ENCODE measurements around the gene PLEKHA7. TPM values are rescaled to one million over a fixed set of nuclear protein-coding genes. Genes with fewer than 3 reads are reported as not detected.
"Not testable (repeated sequence)": the region's sequence is repeated elsewhere in the genome, so short reads cannot be mapped to it uniquely, and the experiment has no call there.

Gene PLEKHA7, protein sequence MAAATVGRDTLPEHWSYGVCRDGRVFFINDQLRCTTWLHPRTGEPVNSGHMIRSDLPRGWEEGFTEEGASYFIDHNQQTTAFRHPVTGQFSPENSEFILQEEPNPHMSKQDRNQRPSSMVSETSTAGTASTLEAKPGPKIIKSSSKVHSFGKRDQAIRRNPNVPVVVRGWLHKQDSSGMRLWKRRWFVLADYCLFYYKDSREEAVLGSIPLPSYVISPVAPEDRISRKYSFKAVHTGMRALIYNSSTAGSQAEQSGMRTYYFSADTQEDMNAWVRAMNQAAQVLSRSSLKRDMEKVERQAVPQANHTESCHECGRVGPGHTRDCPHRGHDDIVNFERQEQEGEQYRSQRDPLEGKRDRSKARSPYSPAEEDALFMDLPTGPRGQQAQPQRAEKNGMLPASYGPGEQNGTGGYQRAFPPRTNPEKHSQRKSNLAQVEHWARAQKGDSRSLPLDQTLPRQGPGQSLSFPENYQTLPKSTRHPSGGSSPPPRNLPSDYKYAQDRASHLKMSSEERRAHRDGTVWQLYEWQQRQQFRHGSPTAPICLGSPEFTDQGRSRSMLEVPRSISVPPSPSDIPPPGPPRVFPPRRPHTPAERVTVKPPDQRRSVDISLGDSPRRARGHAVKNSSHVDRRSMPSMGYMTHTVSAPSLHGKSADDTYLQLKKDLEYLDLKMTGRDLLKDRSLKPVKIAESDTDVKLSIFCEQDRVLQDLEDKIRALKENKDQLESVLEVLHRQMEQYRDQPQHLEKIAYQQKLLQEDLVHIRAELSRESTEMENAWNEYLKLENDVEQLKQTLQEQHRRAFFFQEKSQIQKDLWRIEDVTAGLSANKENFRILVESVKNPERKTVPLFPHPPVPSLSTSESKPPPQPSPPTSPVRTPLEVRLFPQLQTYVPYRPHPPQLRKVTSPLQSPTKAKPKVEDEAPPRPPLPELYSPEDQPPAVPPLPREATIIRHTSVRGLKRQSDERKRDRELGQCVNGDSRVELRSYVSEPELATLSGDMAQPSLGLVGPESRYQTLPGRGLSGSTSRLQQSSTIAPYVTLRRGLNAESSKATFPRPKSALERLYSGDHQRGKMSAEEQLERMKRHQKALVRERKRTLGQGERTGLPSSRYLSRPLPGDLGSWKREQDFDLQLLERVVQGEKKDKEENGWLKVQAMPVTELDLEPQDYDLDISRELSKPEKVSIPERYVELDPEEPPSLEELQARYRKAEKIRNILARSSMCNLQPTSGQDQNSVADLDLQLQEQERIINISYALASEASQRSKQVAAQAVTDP
- polyA plus RNA-seq = 59.0 TPM
- long read RNA-seq, donor 1, partial matches to known transcripts = 0 of 2 reads
- long read RNA-seq, donor 1, other reads (novel, unspliced or antisense) = 0 of 2 reads
- long read RNA-seq, donor 2, partial matches to known transcripts = 0 of 1 reads
- long read RNA-seq, donor 2, other reads (novel, unspliced or antisense) = 0 of 1 reads
- long read RNA-seq, donor 3 = 0 reads
- long read RNA-seq, donor 4 = 0 reads
- long read RNA-seq, donor 5, partial matches to known transcripts = 0 of 1 reads
- long read RNA-seq, donor 5, other reads (novel, unspliced or antisense) = 0 of 1 reads
- long read RNA-seq, donor 6, partial matches to known transcripts = 30 of 33 reads
- long read RNA-seq, donor 6, other reads (novel, unspliced or antisense) = 0 of 33 reads
- long read RNA-seq, donor 7, partial matches to known transcripts = 0 of 1 reads
- long read RNA-seq, donor 7, other reads (novel, unspliced or antisense) = 0 of 1 reads
- long read RNA-seq, donor 8, partial matches to known transcripts = 6 of 17 reads
- long read RNA-seq, donor 8, other reads (novel, unspliced or antisense) = 7 of 17 reads
- long read RNA-seq, donor 9, partial matches to known transcripts = 13 of 14 reads
- long read RNA-seq, donor 9, other reads (novel, unspliced or antisense) = 0 of 14 reads
- long read RNA-seq, donor 10, partial matches to known transcripts = 37 of 40 reads
- long read RNA-seq, donor 10, other reads (novel, unspliced or antisense) = 0 of 40 reads
- long read RNA-seq, donor 11 = 0 reads

DNA sequence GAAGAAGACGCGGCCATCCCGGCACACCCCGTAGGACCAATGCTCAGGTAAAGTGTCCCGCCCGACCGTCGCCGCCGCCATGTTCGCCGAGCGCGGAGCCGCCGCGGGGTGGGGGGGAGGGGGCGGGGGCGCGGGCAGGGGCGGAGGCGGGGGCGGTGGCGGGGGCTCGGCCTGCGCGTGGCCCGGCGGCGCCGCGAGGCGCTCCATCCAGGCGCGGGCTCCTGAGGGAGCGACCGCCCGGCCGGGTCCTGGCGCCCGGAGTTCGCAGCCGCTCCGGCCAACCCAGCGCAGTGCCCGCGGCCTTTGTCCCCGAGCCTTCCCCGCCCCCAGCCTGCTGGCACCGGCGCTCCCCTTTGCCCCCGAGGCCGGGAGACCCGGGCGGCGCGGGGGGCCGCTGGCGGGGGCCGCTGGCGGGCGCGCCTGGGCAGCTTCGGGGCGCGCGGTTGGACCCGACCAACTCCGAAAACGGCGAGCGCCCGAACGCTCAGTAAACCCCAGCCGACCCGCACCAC, at the start of gene PLEKHA7:
Gene PLEKHA7, minus strand, starts transcription at position 94 of the 512 bp plus-strand sequence. Its CDS starts 13 bp downstream, at position 81.
- peak within 1 kb of the TSS; percentile 92 for H3K27ac ChIP-seq (ENCODE audit: low read length)
- H3K4me1 ChIP-seq (ENCODE audit: control insufficient read depth, insufficient read depth, low read length) = peaks cover 19% of the 10 kb centered on the region
- H3K36me3 ChIP-seq (ENCODE audit: control insufficient read depth, insufficient read depth, low read length) = no peaks in the 10 kb centered on the region
- no CpG with 5 or more reads among the region's 76 CpGs for WGBS (ENCODE audit: insufficient coverage, low lambda C conversion rate)
- H3K9me3 ChIP-seq (ENCODE audit: control insufficient read depth, low read depth, low read length) = no peaks in the 10 kb centered on the region
- peaks cover 14% of the 10 kb centered on the region for H3K27me3 ChIP-seq (ENCODE audit: control insufficient read depth, insufficient read depth, low read length)
- peak in 1 of 2 donors; percentile 48 for DNase-seq
- peak within 1 kb of the TSS; percentile 78 for H3K4me3 ChIP-seq (ENCODE audit: low read length)

DNA sequence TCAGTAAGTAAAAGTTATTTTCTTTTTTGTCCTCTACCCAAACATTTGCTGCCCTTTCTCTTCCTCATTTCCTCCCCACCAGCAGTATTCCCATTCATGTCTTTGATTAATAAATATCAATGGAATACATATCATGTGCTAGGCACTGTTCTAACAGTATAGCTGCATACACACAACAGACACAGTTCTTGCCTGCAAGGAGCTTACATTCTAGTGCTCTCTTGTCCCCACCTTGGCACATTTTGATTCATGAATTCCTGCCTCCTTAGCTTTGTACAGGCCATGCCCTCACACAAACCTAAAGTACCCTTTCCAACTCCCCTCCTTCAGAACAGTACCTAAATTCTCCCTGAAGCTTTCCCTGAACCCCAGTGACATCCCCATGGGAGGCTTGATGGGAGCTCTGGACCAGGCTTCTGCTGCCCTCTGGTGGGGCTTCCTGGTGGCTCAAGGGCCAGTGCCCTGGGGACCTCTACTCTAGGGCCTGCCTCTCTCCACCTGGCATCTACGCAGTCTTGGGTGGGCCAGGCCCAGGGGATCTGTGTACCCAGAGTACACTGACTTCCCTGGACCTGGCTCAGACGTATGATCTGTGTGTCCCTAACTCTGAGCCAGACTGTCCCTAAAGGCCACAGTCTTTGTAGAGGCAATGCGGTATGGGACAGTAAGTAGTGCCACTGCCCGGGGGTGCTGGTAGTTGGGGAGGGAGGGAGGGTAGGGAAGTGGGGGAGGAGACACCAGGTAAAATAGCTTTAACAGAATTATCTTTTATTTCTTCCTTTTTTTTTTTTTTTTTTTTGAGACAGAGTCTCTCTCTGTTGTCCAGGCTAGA, 49.2 kb upstream of the PLEKHA7 start:
- Histone ChIP-seq H3K4me3 (ENCODE audit: low read length) (no peak overlapping the region), H3K4me1 (ENCODE audit: control insufficient read depth, insufficient read depth, low read length) (no peaks in the 10 kb centered on the region), H3K27me3 (ENCODE audit: control insufficient read depth, insufficient read depth, low read length) (no peaks in the 10 kb centered on the region), H3K36me3 (ENCODE audit: control insufficient read depth, insufficient read depth, low read length) (peaks cover 2% of the 10 kb centered on the region), H3K9me3 (ENCODE audit: control insufficient read depth, low read depth, low read length) (no peaks in the 10 kb centered on the region), H3K27ac (ENCODE audit: low read length) (no peak overlapping the region)
- DNase-seq = peak; percentile 30 to 44
- WGBS (ENCODE audit: insufficient coverage, low lambda C conversion rate) = no CpG with 5 or more reads among the region's 4 CpGs

DNA sequence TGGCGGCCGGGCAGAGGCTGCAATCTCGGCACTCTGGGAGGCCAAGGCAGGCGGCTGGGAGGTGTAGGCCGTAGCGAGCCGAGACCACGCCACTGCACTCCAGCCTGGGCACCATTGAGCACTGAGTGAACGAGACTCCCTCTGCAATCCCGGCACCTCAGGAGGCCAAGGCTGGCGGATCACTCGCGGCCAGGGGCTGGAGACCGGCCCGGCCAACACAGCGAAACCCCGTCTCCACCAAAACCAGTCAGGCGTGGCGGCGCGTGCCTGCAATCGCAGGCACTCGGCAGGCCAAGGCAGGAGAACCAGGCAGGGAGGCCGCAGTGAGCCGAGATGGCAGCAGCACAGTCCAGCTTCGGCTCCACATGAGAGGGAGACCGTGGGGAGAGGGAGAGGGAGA, 36.9 kb upstream of the PLEKHA7 start:
- no CpG with 5 or more reads among the region's 27 CpGs for WGBS (ENCODE audit: insufficient coverage, low lambda C conversion rate)
- DNase-seq; H3K27me3 ChIP-seq (ENCODE audit: control insufficient read depth, insufficient read depth, low read length); H3K9me3 ChIP-seq (ENCODE audit: control insufficient read depth, low read depth, low read length); H3K36me3 ChIP-seq (ENCODE audit: control insufficient read depth, insufficient read depth, low read length); H3K4me3 ChIP-seq (ENCODE audit: low read length); H3K27ac ChIP-seq (ENCODE audit: low read length): not testable (repeated sequence)
- H3K4me1 ChIP-seq (ENCODE audit: control insufficient read depth, insufficient read depth, low read length) = peaks cover 11% of the 10 kb centered on the region

DNA sequence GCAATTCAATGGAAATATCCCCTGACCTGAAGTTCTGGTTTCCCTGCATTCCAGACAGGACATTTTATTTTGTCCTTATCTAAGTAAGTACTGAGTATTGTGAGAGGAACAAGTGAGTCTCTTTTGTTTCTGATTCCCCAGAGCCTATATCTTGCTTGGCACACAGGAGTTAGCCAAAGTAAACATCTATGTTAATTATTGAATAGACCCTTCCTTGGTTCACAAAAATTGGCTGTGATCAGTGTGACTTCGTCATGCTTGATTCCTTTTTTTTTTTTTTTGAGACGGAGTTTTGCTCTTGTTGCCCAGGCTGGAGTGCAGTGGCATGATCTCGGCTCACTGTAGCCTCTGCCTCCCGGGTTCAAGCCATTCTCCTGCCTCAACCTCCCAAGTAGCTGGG, 34.3 kb upstream of the PLEKHA7 start:
- not testable (repeated sequence) for H3K9me3 ChIP-seq (ENCODE audit: control insufficient read depth, low read depth, low read length); H3K36me3 ChIP-seq (ENCODE audit: control insufficient read depth, insufficient read depth, low read length); H3K27ac ChIP-seq (ENCODE audit: low read length); H3K4me3 ChIP-seq (ENCODE audit: low read length); H3K27me3 ChIP-seq (ENCODE audit: control insufficient read depth, insufficient read depth, low read length)
- no CpG with 5 or more reads among the region's 4 CpGs for WGBS (ENCODE audit: insufficient coverage, low lambda C conversion rate)
- DNase-seq = peak; percentile 12 to 50
- peaks cover 11% of the 10 kb centered on the region for H3K4me1 ChIP-seq (ENCODE audit: control insufficient read depth, insufficient read depth, low read length)

DNA sequence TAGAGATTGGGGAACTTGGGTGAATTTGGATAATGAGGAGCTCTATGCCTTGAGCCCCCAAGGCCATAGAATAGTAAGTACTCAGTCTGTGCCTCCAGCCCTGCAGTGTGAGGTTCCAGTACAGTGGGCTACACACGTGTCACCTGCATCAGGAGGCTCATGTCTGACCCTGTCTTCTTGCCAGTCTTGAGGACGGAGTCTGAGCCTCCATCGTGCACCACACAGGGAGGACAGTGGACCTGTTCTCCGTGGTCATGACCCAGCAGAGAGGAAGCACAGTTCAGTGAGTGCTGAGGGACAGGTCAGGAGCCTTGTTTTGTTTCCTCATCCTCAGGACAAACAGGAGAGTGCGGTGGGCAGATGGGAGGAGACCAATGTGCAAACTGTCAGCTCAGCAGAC, 32.5 kb upstream of the PLEKHA7 start:
- peaks cover 5% of the 10 kb centered on the region for H3K9me3 ChIP-seq (ENCODE audit: control insufficient read depth, low read depth, low read length)
- H3K27me3 ChIP-seq (ENCODE audit: control insufficient read depth, insufficient read depth, low read length) = no peaks in the 10 kb centered on the region
- WGBS (ENCODE audit: insufficient coverage, low lambda C conversion rate) = no CpG with 5 or more reads among the region's 5 CpGs
- no peak overlapping the region for H3K4me3 ChIP-seq (ENCODE audit: low read length)
- DNase-seq = no peak
- H3K27ac ChIP-seq (ENCODE audit: low read length) = no peak overlapping the region
- no peaks in the 10 kb centered on the region for H3K36me3 ChIP-seq (ENCODE audit: control insufficient read depth, insufficient read depth, low read length)
- H3K4me1 ChIP-seq (ENCODE audit: control insufficient read depth, insufficient read depth, low read length) = peaks cover 11% of the 10 kb centered on the region

DNA sequence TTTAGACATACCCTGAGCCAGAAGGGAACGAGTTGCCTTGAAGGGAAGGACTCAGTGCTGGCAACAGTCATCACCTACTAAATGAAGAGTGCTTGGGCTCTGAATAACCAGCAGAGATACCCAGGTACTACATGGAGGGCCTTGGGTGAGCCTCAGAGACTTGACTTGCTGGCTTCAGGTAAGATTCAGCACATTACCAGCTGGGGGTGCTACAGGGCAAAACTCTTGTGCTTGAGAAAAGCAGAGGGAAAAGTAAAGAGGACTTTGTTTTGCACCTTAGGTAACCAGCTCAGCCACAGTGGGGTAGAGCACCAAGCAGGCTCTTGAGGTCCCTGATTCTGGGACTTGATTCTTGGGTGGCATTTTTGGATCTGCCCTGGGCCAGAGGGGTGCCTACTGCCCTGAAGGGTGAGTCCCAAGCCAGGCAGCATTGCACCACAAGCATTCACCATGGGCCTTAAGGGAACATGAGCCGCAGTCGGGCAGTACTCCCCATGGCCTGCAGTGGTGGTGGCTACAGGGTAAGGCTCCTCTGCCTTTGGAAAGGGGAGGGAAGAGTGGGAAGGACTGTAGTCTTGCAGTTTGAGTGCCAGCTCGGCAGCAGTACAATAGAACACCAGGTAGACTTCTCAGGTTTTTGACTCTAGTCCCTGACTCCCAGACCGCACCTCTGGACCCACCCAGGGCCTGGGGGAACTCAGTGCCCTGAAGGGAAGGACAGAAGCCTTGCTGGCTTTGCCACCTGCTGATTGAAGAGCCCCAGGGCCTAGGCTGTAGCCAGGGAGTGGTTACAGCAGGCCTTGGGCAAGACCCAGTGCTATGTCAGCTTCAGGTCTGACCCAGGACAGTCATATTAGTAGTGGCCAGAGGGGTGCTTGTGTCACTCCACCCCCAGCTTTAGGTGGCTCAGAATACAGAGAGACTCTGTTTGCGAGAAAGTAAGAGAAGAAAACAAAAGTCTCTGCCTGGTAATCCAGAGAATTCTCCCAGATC, 22.7 kb upstream of the PLEKHA7 start:
- Histone ChIP-seq H3K36me3 (ENCODE audit: control insufficient read depth, insufficient read depth, low read length) (no peaks in the 10 kb centered on the region), H3K4me3 (ENCODE audit: low read length) (no peak overlapping the region), H3K27ac (ENCODE audit: low read length) (no peak overlapping the region), H3K27me3 (ENCODE audit: control insufficient read depth, insufficient read depth, low read length) (no peaks in the 10 kb centered on the region), H3K9me3 (ENCODE audit: control insufficient read depth, low read depth, low read length) (no peaks in the 10 kb centered on the region), H3K4me1 (ENCODE audit: control insufficient read depth, insufficient read depth, low read length) (no peaks in the 10 kb centered on the region)
- DNase-seq = peak; percentile 17 to 22
- no CpG with 5 or more reads among the region's 6 CpGs for WGBS (ENCODE audit: insufficient coverage, low lambda C conversion rate)

DNA sequence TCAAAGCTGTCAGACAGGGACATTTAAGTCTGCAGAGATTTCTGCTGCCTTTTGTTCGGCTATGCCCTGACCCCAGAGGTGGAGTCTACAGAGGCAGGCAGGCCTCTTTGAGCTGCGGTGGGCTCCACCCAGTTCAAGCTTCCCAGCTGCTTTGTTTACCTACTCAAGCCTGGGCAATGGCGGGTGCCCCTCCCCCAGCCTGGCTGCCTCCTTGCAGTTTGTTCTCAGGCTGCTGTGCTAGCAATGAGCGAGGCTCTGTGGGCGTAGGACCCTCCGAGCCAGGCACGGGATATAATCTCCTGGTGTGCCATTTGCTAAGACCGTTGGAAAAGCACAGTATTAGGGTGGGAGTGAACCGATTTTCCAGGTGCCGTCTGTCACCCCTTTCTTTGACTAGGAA, 19.8 kb upstream of the PLEKHA7 start:
- H3K36me3 ChIP-seq (ENCODE audit: control insufficient read depth, insufficient read depth, low read length); H3K4me3 ChIP-seq (ENCODE audit: low read length); H3K27me3 ChIP-seq (ENCODE audit: control insufficient read depth, insufficient read depth, low read length); H3K9me3 ChIP-seq (ENCODE audit: control insufficient read depth, low read depth, low read length); H3K4me1 ChIP-seq (ENCODE audit: control insufficient read depth, insufficient read depth, low read length); DNase-seq; H3K27ac ChIP-seq (ENCODE audit: low read length): not testable (repeated sequence)
- WGBS (ENCODE audit: insufficient coverage, low lambda C conversion rate) = no CpG with 5 or more reads among the region's 10 CpGs

All from large intestine (tissue), 12 donors.